Neural crest cell (in vitro differentiated cells): ENCODE data around the gene ZNF410. TPM values are rescaled to one million over a fixed set of nuclear protein-coding genes. Genes with fewer than 3 reads are reported as not detected.

ENCODE experiments used
- DNase-seq: peaks from one replicate; pipeline ENCODE4 v3.0.0; 2021; ENCODE audit warnings: low read depth, mixed read lengths, low spot score
- H3K27ac Mint-ChIP-seq: one replicate; pipeline ENCODE4 v1.8.0; 2021; ENCODE audit warnings: mild to moderate bottlenecking, mixed read lengths; ENCODE audit not compliant: unreplicated experiment
- H3K27me3 Mint-ChIP-seq: 2 replicates; pipeline ENCODE4 v1.8.0; 2021; ENCODE audit warnings: low read depth, mild to moderate bottlenecking, mixed read lengths
- H3K36me3 Mint-ChIP-seq: 2 replicates; pipeline ENCODE4 v1.8.0; 2021; ENCODE audit warnings: low read depth, mild to moderate bottlenecking, mixed read lengths
- H3K4me1 Mint-ChIP-seq: 2 replicates; pipeline ENCODE4 v1.8.0; 2021; ENCODE audit warnings: mixed read lengths
- H3K4me3 Mint-ChIP-seq: one replicate; pipeline ENCODE4 v1.8.0; 2021; ENCODE audit warnings: mild to moderate bottlenecking, mixed read lengths
- H3K9me3 Mint-ChIP-seq: 2 replicates; pipeline ENCODE4 v1.8.0; 2021; ENCODE audit warnings: mixed read lengths
- total RNA-seq: library from RNA; stranded (reverse); gene quantifications from 2 replicates; pipeline ENCODE4 v1.2.1, GENCODE V29; 2021
- TF ChIP-seq, protein P1 (sequence below): fragments of 200-600 bp; sonication (generic); conservative IDR thresholded peaks from 2 replicates; pipeline ENCODE4 v1.5.0; 2021; ENCODE audit warnings: antibody characterized with exemption, mild to moderate bottlenecking

ZNF410 gene
- total RNA-seq, 1 donor from 2014 or later: 53.0 TPM

- DNase-seq: no peak
- Mint-ChIP-seq H3K27ac (no peak overlapping the region), H3K4me3 (no peak overlapping the region), H3K27me3 (no peaks in the 10 kb centered on the region), H3K9me3 (no peaks in the 10 kb centered on the region), H3K4me1 (peaks cover 13% of the 10 kb centered on the region), H3K36me3 (no peaks in the 10 kb centered on the region)
- TF ChIP-seq, protein P1, sequence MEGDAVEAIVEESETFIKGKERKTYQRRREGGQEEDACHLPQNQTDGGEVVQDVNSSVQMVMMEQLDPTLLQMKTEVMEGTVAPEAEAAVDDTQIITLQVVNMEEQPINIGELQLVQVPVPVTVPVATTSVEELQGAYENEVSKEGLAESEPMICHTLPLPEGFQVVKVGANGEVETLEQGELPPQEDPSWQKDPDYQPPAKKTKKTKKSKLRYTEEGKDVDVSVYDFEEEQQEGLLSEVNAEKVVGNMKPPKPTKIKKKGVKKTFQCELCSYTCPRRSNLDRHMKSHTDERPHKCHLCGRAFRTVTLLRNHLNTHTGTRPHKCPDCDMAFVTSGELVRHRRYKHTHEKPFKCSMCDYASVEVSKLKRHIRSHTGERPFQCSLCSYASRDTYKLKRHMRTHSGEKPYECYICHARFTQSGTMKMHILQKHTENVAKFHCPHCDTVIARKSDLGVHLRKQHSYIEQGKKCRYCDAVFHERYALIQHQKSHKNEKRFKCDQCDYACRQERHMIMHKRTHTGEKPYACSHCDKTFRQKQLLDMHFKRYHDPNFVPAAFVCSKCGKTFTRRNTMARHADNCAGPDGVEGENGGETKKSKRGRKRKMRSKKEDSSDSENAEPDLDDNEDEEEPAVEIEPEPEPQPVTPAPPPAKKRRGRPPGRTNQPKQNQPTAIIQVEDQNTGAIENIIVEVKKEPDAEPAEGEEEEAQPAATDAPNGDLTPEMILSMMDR: no peak
Measured at GRCh38 chr14:73846947-73847346, 39.7 kb upstream of the ZNF410 start.

DNA sequence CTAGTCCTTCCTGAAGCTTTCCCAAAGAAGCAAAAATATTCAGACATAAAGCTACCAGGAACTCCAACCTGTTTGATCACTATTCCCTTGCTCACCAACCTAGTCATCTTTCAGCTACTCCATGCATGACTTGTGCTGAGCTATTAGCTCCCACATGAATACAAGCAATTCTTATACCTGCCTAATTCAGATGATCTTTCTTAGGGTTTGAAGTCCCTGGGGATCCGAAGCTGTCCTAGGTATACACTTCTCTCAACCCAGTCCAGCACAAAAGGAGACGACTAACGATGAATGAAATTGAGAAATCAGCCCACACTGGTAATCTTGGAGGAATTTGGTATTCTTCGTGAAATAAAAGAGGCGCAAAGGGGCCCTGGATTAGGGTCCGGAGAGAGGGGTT is 35.7 kb upstream of the ZNF410 start:
- Mint-ChIP-seq H3K4me1 (peaks cover 21% of the 10 kb centered on the region), H3K9me3 (peaks cover 3% of the 10 kb centered on the region), H3K27ac (peak overlapping the region; percentile 100), H3K36me3 (no peaks in the 10 kb centered on the region), H3K27me3 (no peaks in the 10 kb centered on the region), H3K4me3 (peak overlapping the region; percentile 100)
- TF ChIP-seq, protein P1: no peak
- DNase-seq: no peak

GRCh38 chr14:73851567-73852382 is 34.9 kb upstream of the ZNF410 start, which contains the start of gene PTGR2:
PTGR2 (plus strand) TSS chr14:73851831; CDS start chr14:73858863, 7,032 bp downstream.
- H3K27ac Mint-ChIP-seq: peak within 1 kb of the TSS; percentile 100
- peak; percentile 99 for DNase-seq
- peak within 1 kb of the TSS; percentile 100 for H3K4me3 Mint-ChIP-seq
- H3K4me1 Mint-ChIP-seq: peaks cover 21% of the 10 kb centered on the region
- no peaks in the 10 kb centered on the region for H3K36me3 Mint-ChIP-seq
- no peaks in the 10 kb centered on the region for H3K27me3 Mint-ChIP-seq
- H3K9me3 Mint-ChIP-seq: peaks cover 3% of the 10 kb centered on the region
- TF ChIP-seq, protein P1: peak; percentile 42

DNA sequence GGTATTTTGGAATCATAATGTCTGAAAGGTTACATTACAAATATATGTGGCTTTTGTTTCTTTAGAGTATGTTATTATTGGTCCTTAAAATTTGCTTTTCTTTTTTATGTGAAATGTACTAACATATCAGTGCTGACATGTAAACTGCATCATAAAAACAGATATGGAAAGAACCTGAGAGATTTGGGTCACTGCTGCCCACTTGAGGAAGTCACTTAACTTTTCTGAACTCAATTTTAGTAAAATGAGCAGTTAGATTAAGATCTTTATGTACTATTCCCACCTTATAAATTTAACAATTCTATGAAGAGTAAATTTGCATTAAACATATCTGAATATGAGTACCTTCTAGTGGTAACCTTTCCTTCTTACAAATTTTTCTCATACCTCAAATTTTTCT is 27.5 kb upstream of the ZNF410 start:
- Mint-ChIP-seq H3K27me3 (no peaks in the 10 kb centered on the region), H3K36me3 (no peaks in the 10 kb centered on the region), H3K4me3 (no peak overlapping the region), H3K27ac (no peak overlapping the region), H3K9me3 (no peaks in the 10 kb centered on the region), H3K4me1 (no peaks in the 10 kb centered on the region)
- TF ChIP-seq, protein P1: no peak
- DNase-seq: no peak

GRCh38 chr14:73861073-73861472 is 25.6 kb upstream of the ZNF410 start:
- H3K4me1 Mint-ChIP-seq: no peaks in the 10 kb centered on the region
- no peaks in the 10 kb centered on the region for H3K27me3 Mint-ChIP-seq
- no peak overlapping the region for H3K4me3 Mint-ChIP-seq
- no peak for DNase-seq
- peak overlapping the region; percentile 39 for H3K27ac Mint-ChIP-seq
- no peaks in the 10 kb centered on the region for H3K36me3 Mint-ChIP-seq
- no peaks in the 10 kb centered on the region for H3K9me3 Mint-ChIP-seq
- TF ChIP-seq, protein P1: no peak
